Spinal cord (tissue), 10 donors: ENCODE data around the gene CDH13. TPM values are rescaled to one million over a fixed set of nuclear protein-coding genes. Genes with fewer than 3 reads are reported as not detected.

Source experiments
- DNase-seq, 6 donors: peaks; one replicate each; pipeline versions ENCODE4 v3.0.0 to v3.0.0-alpha.2; 2013 to 2015; ENCODE audit warnings: low spot score in 6 of 6, low read depth in 4 of 6
- H3K27ac ChIP-seq: one replicate; pipeline ENCODE4 v1.5.1; 2013; ENCODE audit warnings: low read depth, low read length, control low read depth
- H3K27me3 ChIP-seq: one replicate; pipeline ENCODE4 v1.6.1; 2013; ENCODE audit warnings: low read length; ENCODE audit not compliant: control insufficient read depth, insufficient read depth
- H3K36me3 ChIP-seq: one replicate; pipeline ENCODE4 v1.6.1; 2013; ENCODE audit warnings: low read length; ENCODE audit not compliant: control insufficient read depth, insufficient read depth
- H3K4me1 ChIP-seq: one replicate; pipeline ENCODE4 v1.6.1; 2013; ENCODE audit warnings: low read length; ENCODE audit not compliant: control insufficient read depth, insufficient read depth
- H3K4me3 ChIP-seq: one replicate; pipeline ENCODE4 v1.5.1; 2013; ENCODE audit warnings: low read depth, low read length, control low read depth
- H3K9me3 ChIP-seq: one replicate; pipeline ENCODE4 v1.6.1; 2013; ENCODE audit warnings: low read length; ENCODE audit not compliant: control insufficient read depth, insufficient read depth
- WGBS: methylation state at CpG from one replicate; pipeline ENCODE4 v1.1.5; 2013; ENCODE audit warnings: missing lambda C conversion rate; ENCODE audit not compliant: insufficient coverage; 5-methylcytosine and 5-hydroxymethylcytosine counted together
- polyA plus RNA-seq, 2 donors: library from polyadenylated mRNA; unstranded; fragments of 120-200 nt; gene quantifications; one replicate each; pipeline ENCODE4 v1.2.1, GENCODE V29; 2013; ENCODE audit not compliant: insufficient read length in 2 of 2
- total RNA-seq, 2 donors: library from RNA; depleted of rRNA in 1 of 2; stranded (reverse); fragments of 120-200 nt in 1 of 2; fragments of >200 nt in 1 of 2; gene quantifications; one replicate each; pipeline versions ENCODE4 v1.2.3 to v1.2.4, GENCODE V29; 2013 to 2014
- donor health status: healthy.

CDH13 gene
- total and polyA plus RNA-seq, 4 donors = 34.5 to 82.3 (median 76.4) TPM

DNA sequence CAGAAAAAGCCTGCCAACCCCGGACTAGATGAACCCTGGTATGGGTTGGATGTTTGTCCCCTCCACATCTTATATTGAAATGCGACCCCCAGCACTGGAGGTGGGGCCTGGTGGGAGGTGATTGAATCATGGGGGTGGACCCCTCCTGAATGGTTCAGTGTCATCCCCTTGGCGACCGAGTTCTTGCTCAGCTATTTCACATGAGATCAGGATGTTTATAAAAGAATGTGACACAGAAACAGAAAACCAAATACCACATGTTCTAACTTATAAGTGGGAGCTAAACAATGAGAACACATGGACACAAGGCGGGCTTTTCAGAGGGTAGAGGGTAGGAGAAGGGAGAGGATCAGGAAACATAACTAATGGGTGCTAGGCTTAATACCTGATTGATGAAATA, 605.0 kb downstream of the CDH13 start:
- Histone ChIP-seq H3K36me3 (no peaks in the 10 kb centered on the region), H3K27ac (no peak overlapping the region), H3K9me3 (no peaks in the 10 kb centered on the region), H3K27me3 (no peaks in the 10 kb centered on the region), H3K4me3 (no peak overlapping the region), H3K4me1 (no peaks in the 10 kb centered on the region)
- no peak for DNase-seq
- no CpG with 5 or more reads among the region's 5 CpGs for WGBS

DNA sequence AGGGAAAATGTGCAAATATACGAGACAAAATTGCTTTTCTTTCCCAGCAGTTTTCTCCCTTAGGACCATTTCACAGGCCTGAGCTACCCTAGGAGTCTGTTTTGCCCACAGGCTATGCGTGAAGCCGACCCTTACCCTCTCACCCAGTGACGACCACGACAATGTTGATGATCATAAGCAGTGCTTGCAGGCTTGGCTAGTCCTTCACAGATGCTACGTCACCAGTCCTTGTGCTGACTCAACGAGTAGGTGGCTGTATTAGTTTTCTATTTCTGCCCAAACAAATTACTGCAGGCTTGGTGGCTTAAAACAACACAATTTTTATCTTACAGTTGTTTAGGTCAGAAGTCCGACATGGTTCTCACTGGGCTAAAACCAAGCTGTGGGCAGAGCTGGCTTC, 606.4 kb downstream of the CDH13 start:
- DNase-seq = no peak
- Histone ChIP-seq H3K4me3 (no peak overlapping the region), H3K9me3 (no peaks in the 10 kb centered on the region), H3K27me3 (no peaks in the 10 kb centered on the region), H3K4me1 (no peaks in the 10 kb centered on the region), H3K27ac (no peak overlapping the region), H3K36me3 (no peaks in the 10 kb centered on the region)
- WGBS = 93% methylated on average over 6 of the region's 8 CpGs

DNA sequence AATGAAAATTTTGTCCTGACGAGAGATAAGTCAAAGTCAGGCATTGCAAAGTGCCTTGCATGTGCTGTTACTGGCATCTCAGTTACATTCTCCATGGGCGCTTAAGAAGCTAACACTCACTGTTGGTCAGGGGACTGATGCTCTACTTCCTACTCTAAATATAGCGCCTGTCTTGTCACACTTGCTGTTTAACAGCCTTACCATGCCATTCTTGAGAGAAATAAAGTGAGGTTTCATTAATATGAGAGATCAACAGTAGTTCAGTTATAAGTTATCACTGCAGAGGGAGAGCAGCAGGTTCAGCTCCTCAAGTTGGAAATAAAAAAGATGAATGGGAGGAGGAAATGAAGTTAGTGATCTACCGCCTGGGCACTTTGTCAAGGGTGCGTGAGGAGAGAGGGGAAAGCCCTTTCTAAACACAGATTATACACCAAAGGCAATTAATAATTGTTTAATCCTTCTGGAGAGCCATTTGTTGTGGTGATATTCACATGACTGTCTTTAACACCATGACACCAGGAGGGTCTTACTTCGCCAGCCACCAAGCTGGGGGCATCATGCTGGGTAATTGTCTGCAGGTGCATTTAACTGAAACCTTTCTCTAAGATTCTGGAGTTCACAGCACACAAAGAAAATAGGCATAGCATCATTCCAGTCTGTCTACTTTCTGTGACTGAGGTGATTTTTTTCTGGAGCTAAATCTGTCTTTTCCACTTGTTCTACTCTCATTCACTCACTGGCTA, 612.4 kb downstream of the CDH13 start:
- H3K36me3 ChIP-seq = no peaks in the 10 kb centered on the region
- no peak overlapping the region for H3K4me3 ChIP-seq
- no peaks in the 10 kb centered on the region for H3K4me1 ChIP-seq
- H3K9me3 ChIP-seq = no peaks in the 10 kb centered on the region
- WGBS = no CpG with 5 or more reads among the region's 6 CpGs
- H3K27me3 ChIP-seq = no peaks in the 10 kb centered on the region
- no peak overlapping the region for H3K27ac ChIP-seq
- peak in 1 of 6 donors; percentile 57 for DNase-seq

DNA sequence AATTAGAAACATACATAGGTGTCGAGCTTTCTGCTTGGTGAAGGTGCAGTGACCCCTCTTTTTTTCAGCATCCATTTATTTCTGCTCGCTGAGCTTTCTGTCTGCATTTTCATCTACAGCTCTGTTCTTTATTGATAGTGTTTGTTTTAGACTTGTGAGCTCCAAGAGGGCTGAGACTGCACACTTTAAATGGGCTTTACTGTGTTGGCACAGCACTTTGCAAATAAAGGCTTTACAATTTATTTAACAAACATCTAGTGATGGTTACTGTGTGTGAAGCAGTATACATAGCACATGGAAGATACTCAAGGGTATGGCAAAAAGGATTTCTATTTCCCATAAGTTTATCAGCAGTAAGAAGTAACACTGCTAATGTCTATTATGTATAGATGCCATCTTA, 617.3 kb downstream of the CDH13 start:
- no peaks in the 10 kb centered on the region for H3K27me3 ChIP-seq
- H3K27ac ChIP-seq = no peak overlapping the region
- WGBS = no CpG with 5 or more reads among the region's 2 CpGs
- DNase-seq = no peak
- no peak overlapping the region for H3K4me3 ChIP-seq
- H3K9me3 ChIP-seq = no peaks in the 10 kb centered on the region
- H3K36me3 ChIP-seq = no peaks in the 10 kb centered on the region
- no peaks in the 10 kb centered on the region for H3K4me1 ChIP-seq

DNA sequence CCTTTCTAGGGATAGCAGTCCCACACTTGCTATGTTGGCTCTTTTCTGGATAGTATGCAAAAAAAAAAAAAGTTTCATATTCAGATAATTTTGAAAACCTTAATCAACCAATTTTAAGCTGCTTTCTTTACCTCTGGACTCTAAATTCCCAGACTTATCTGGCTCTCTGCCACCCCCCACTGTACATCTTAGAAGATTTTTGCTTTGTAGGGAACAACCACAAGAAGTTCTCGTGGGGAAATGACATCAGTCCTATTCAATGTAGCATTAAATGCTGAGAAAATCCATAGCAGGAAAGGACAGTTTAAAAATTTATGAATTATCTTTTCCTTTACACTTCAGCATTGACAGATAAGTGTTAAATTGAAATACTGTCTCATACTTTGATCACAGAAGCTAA, 618.3 kb downstream of the CDH13 start:
- no CpG with 5 or more reads among the region's 1 CpG for WGBS
- Histone ChIP-seq H3K4me3 (no peak overlapping the region), H3K9me3 (no peaks in the 10 kb centered on the region), H3K4me1 (no peaks in the 10 kb centered on the region), H3K36me3 (no peaks in the 10 kb centered on the region), H3K27me3 (no peaks in the 10 kb centered on the region), H3K27ac (no peak overlapping the region)
- peak in 1 of 6 donors; percentile 14 for DNase-seq

DNA sequence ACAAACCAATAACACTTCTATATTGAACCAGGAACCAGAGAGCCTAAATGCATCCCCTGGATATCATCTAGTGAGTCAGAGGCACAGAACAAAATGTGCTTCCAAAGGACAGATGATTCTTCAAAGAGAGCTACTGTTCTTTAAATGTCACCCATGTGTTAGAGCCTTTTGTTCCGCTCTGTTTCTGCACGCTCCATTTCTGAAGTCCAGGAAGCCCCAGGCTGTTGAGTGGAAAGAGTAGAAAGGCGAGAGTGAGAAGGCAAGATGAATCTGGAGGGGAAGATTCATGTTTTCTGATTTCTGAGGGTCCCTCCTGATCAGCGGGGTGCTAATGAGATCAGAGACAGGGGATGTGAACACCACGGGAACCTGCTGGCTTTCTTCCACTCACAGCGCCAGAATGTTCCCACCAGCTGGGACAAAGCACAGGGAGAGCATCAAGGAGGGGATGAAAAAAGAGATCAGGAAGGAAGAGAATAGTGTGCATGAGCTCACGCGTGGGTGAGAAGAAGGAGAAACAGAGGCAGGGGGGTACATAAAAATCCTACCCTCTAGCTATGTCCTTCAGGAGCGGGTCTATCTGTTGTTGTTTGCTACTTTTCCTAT, 621.1 kb downstream of the CDH13 start:
- H3K27ac ChIP-seq = peak overlapping the region; percentile 47
- H3K36me3 ChIP-seq = no peaks in the 10 kb centered on the region
- H3K4me3 ChIP-seq = no peak overlapping the region
- 78% methylated on average over 4 of the region's 9 CpGs for WGBS
- H3K27me3 ChIP-seq = no peaks in the 10 kb centered on the region
- peak in 2 of 6 donors; percentile 30 to 61 for DNase-seq
- no peaks in the 10 kb centered on the region for H3K9me3 ChIP-seq
- H3K4me1 ChIP-seq = no peaks in the 10 kb centered on the region

DNA sequence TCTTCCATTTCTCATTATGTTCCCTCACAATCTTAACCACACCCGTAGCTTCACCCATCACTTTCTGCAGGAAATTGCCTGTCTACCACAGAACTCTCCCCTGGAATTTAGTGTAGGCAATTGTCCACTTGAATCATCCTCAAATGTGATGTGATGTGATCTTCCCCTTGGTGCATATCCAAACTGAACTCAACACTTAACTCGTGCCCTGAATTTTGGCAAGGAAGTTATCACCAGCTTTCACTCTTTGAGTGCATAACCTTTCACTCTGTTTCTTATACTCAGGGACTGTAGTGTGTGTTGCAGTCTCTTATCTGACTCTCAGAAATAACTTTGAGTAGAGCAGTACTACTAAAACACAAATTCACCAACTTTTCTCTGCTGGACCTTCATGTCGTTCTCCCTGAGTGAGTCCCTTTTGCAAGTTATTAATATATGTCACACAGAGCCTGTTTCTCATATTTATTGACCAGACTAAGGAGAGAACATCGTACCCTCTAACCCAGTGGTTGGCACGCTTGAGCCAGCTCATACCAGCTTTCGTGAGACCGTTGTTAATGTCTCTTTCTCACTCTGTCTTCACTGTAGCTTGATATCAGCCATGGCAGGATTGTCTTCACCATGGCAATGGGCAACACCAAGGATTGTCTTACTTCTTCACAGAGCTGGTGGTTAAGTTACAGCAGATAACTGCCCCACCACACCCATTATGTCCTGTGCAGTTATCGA, 622.1 kb downstream of the CDH13 start:
- Histone ChIP-seq H3K4me1 (no peaks in the 10 kb centered on the region), H3K27me3 (no peaks in the 10 kb centered on the region), H3K36me3 (no peaks in the 10 kb centered on the region), H3K27ac (no peak overlapping the region), H3K9me3 (no peaks in the 10 kb centered on the region), H3K4me3 (no peak overlapping the region)
- DNase-seq = no peak
- 100% methylated on average over 6 of the region's 8 CpGs for WGBS

DNA sequence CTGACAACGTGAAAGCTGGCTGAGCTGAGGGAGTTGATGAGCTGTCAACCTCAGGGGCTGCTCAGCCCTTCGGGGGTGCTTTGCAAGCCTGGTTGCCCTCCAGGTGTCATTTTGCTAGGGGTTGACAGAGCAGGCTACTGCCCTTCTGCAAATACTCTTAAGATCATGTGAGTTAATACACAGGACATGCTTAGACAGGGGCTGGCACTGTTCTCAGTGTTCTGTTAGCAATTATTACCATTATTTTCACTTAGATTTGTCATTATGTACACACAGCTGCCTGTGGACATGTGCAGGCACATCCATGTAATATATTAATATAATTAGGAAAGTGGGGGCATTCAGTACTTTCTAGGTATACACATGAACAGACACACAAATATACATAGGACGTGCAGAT, 626.8 kb downstream of the CDH13 start:
- Histone ChIP-seq H3K27ac (no peak overlapping the region), H3K4me3 (no peak overlapping the region), H3K36me3 (no peaks in the 10 kb centered on the region), H3K4me1 (no peaks in the 10 kb centered on the region), H3K27me3 (no peaks in the 10 kb centered on the region), H3K9me3 (no peaks in the 10 kb centered on the region)
- WGBS = 68% methylated on average over 2 of the region's 3 CpGs
- DNase-seq = no peak

DNA sequence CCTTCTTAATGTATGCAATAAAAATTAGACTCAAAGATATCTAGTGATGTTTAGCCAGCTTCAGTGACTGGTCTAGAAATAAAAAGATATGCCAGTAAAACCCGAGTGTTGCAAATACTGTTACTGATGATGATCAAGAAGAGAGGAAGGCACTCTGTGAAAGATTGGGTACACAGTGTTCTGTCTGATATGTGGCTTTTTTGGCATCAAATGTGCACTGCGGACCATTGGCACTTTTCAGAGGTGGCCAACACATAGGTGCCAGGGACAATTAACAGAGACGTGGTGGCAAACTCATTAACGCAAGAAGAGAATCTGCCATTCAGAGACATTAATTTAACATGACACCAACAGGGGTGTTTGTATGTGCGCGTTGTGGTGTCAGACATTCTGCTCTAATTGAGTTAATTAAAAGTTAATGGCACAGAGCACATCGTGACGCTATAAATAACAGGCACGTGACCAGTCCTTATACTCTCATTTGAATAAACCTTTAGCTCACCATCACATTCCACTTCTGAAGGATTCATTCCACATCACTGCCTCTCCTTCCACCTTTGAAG, 631.7 kb downstream of the CDH13 start:
- peak in 2 of 6 donors; percentile 22 to 57 for DNase-seq

More for the DNA sequence above, 631.7 kb downstream of the CDH13 start:
- no peaks in the 10 kb centered on the region for H3K9me3 ChIP-seq
- H3K27ac ChIP-seq = no peak overlapping the region
- no peaks in the 10 kb centered on the region for H3K27me3 ChIP-seq
- no peaks in the 10 kb centered on the region for H3K36me3 ChIP-seq
- no peak overlapping the region for H3K4me3 ChIP-seq
- H3K4me1 ChIP-seq = no peaks in the 10 kb centered on the region
- 70% methylated on average over 5 of the region's 9 CpGs for WGBS
